Activated CD8-positive, alpha-beta memory T cell treated with anti-CD3 and anti-CD28 coated beads, Interleukin-2, amount 50 U/mL, for 1 hour (primary cell): ENCODE measurements around the gene PAX6.

ENCODE experiments used
- DNase-seq: peaks from one replicate; pipeline ENCODE4 v3.0.0-alpha.2; 2020; ENCODE audit errors: extremely low read depth

PAX6 gene

DNA sequence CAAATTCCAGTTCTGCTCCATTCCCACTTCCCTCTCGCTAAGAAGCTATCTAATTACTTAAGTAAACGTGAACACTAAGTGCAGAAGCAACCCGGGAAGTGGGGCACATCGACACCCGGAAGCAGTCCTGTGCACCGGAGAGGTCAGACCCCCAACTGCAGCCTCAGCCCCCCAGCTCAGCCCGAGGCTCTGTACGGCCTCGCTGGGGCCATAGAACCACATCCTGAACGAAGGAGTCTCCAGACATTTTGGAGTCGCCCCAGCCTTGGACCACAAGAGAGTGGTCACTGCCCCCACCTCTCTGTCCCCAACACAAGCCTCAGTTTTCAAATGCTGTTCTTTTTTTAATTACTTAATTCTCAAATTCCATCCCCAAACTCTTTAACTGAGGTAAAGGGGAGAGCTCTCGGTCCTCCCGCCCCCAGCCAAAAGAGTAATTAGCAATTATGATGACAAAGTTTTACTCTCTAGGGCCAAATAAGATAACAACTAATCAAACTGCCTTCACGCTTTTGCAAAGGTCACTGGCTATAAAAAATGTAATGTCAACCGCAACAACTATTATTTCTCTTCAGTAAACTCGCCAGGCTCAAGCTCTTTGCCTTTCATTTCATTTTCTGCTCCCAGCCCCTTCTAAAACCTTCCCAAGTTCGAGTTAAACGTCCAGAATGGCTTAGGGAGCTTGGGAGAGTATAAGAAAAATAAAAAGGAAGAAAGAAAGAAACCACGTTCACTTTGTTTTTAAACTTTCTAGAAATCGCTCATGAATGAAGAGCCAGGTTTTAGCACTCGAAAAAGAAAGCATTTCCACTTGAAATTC, 2.2 kb downstream of the PAX6 start:
- DNase-seq = no peak

DNA sequence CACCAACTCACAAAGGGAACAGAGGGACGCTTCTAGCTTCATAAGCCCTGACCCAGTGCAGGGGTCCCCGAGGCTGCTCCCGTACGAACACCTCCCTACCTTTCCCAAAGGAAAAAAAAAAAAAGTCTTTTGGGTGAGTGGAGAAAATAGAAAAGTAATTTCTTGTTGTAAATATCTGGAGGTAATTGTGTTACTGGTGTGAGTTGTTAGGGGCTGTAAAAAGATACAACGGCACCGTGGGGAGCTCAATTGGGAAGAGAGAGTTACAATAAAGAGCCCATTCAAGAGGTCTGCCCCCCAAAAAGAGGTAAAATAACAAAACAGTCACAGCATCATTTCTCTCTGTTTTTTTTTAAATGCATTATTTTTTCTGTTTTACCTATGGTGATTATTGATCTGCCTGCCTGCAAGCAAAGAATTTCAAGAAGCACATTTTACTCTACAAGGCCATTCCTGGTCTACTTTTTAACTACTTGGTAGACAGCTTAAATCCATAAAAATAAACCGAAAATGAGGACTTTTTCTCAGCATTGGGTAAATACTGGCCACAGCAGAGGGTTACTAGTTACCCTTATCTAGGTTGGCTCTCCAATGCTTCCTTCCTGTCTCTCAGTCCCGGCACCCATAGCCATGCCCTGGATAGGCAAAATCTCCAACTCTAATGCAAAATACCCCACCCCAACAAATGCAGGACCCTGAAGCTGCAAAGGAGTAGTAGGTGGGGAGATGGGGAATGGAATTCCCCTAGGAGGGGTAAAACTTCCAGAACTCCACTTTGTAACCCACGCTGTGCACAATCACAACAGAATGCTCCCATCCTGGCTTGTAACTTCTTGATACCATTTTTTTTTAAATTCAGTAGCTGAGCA, 3.1 kb downstream of the PAX6 start:
- no peak for DNase-seq

DNA sequence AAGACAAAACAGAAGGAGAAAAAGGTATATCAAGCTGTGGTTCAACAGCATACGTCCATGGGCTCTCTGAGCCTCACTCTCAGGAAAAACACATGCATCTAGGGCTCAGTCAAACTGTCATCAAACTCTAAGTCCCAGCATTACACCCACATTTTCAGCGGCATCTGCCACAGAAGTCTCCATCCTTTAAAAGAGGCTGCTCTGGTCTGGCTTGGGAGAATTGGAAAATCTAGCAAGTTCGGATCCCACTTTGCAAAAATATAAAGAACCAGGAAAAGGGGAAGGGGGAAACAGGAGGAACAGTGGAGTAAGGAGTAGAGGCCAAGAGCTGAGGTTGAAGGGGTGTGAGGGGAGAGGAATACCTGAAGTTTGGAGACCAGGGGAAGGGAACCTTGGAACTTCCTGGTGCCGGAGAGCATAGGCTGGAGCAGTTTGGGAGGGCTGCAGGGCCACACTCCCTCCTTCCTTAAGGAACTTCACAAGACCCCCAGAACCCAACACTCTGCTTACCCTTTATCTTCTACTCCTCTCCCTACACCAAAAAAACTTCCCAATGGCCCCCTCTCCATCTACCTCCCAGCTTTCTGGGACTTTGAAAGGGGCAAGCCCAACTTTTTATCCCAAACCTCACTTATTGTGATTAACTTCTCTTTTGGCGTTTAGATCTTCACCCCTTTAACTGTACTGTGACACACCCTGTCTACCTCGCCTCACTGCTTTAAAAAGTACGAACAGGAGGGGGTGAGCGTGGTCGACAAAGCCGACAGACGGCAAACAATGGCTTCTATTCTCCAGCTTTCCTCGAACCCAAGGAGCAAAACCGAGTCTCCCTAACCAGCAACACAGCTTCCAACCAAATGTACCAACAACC, 4.0 kb downstream of the PAX6 start:
- DNase-seq = no peak

DNA sequence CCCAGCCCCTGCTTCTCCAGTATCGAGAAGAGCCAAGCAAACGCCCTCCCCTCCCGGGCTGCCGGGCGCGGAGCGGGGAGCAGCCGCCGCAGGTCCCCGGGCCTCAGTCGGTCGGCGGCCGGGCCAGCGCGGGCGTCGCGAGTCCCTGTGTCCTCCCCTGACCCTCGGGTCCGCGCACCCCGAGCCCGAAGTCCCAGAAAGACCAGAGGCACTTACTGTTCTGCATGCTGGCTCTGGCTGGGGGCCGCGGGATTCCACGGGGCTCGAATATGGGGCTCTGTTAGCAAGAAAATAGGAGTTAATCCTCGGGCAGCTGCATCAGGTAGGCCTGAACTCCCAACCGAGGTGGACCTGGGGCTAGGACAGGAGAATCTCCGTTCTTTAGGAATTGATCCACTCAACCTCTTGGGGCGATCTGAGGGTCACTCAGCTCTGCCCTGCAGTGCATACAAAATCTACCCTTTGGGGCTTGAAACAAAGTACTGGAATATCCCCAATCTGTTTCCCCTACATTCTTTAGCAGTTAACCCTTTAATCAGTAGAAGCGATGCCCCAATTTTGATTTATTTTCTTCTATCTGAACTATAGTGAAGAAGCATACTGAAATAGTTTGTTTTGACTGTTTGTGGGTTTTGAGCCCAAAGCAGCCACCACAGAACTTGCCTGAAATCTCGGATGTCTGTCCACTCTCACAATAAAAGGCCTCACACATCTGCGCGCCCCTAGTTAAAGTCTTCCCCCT, 4.8 kb downstream of the PAX6 start:
- DNase-seq = no peak

DNA sequence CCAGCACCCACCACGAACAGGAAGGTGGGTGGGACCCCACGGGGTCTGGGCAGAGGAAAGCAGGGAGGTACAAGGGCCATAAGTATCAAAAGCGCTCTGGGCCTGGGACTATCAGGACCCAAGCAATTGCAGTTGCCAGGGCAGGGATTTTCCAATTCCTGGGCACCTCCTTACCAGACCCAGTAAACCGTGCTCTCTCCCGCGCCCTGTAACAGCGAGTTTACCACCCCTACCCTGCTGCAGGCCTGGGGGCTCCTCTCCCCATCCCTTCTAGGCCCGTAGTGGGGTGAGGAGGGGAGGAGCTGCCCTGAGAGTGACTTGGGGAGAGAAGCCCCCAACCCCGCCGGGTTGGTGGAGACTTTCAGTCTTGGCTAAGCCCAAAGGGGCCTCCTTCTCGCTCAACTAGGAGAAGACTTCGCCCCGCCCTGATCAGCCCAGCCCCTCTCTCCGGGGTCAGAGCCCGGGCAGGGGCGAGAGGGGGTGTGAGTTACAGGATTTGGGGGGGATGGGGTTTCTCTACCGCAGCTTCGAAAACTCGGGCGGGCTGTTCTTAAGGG, 5.4 kb downstream of the PAX6 start:
- no peak for DNase-seq

DNA sequence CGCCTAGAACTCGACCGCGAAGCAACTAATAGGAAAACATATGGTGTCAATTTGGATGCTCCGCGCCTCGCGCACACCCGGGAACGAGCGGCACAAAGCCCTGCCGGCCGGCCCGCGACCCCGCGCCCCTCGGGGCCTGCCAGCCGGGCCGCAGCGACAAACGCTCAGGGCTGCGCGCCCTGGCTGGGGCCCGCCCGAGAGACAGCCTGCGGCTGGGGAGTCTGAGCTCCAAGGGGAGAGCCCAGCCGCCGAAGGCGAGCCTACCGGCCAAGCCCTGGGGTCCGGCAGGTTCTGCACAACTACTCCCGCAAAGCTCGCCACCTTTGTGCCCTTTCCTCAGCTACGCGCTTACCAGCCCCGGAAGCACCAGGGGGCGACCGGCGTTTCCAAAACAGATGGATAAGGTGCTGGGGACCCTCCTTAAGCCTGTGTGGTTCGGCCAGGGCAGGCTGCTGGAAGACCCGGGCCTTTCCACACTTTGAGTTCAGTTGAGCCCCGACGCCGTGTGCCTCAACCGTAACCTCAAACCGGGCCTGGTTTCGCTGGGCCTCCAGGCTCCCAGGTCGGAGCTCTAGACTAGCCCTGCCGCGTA, 6.0 kb downstream of the PAX6 start:
- no peak for DNase-seq

DNA sequence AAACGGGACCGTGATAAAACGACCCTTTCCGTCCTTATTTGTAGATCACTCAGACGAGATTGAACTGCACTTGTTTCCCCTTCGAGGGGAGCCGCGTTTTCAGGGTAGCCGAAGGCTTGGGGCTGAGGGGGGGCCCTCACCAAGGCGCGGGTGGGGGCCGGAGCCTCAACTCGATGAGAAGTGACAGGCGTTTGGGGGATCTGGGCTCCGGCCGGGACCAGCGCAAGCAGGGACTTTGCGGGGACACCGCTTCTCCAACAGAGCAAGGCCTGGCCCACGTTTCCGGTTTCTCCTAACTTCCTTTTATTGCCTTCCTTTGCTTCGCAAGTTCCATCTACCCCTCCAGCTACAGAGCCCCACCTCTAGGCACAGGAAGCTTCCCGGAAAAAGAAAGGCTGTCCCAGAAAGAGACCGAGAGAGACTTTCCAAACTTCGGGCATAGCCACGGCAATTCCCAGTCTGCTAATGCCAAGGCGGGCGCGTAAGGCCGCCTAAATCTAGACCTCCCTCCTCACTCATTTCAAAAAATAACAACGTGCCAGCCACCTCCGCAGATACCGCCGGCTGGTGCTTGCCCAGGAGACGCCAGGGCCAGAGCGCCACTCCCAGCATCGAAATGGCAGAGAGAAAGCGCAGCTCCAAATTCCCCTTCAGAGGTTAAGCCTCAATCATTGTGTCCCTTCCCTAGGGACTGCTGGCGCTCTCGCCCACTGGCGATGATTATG, 6.6 kb downstream of the PAX6 start:
- no peak for DNase-seq

DNA sequence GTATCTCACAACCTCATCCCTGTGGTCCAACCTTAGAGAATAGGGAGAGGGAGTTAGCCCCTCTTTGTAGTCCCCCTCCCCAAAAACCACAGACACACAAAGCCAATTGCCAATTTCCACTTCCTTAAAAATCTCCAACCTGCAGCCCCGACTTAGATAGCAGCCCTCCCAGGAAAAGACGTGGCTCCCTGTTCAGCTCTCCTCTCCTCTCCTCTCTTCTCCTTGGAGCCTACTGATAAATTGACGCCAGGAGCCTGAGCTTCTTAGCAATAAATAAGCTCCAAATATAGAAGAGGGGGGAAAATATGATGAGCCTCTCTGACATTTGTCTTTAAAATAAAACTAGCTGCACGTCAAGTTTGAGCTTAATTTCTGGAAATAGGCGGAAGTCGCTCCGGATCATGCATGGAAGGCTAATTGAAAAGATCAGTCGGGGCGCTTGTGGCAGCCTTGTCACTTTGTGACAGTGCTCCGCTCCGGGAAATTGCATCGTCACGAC, 7.3 kb downstream of the PAX6 start:
- DNase-seq = no peak

DNA sequence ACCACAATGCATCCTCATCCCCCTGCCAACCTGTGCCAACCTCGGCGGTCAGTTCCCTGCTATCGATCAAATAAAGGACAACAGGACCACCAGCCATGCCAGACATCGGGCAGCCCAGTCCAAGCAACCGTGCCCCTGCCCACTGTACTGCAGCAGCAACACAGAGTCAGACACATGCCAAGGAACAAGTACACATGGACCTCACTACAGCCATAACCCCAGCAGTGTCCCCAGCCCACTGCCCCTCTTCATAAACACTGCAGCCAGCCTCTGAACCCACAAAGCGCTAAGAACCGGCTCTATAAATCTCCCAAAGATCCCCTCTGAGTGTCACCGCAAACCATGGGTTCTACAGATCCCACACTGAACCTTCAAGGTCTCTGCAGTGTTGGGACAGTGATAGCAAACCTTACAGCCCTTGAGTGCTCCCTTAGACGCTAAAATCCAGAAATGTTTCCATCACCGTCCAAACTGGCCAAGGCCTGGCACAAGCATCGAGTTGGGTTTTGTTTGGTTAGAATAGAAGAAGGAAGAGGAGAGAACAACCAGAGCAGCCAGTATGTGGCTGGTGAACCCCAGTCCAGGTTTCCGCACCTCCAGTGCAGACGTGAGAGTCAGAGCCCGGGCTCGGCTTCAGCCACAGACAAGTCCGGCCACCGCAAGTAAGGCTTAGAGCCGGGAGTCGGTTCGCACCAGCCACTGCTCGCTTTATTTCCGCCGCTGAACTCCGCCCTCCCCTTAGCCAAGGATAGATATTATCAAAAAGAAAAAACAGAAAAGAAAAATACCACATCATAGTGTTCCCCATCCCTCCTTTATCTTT, 7.9 kb downstream of the PAX6 start:
- DNase-seq = no peak

DNA sequence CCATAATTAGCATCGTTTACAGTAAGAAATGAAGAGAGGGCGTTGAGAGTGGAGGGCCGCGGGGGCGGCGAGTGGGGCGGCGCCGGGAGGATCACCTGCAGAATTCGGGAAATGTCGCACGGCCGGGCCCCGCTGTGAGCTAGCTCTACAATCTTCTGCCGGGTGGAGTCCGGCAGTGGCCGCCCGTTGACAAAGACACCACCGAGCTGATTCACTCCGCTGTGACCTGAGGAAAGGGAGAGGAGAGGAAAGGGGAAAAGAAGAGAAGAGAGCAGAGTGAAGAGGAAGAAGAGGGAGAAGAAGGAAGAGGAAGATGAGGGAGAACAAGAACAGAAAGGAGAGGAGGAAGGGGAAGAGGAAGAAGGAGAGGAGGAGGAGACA, 8.5 kb downstream of the PAX6 start:
- DNase-seq = no peak

DNA sequence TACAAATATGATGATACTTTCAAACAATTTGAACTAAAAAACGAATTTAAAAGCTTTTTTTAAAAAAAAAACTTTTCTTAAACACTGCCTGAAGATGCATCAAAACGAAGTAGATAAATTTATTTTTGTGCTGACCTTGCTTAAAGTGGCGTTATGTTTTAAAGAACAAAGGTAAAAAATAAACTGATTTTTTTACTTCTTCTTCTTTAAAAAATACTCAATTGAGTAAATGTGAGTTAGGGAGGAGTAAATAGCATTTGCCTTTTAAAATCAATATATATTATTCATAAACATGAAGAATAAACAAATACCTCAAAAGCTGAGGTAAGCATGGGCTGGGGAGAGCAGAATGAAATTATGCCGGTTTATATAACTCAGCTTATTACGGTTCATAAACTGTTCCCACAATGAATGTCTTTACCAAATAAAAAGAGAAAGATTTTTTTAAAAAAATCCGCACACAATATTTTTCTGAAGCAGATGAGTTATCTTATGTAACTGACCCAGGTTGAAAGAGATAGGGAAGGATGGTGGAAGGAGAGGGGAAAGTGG, 9.0 kb downstream of the PAX6 start:
- DNase-seq = no peak

DNA sequence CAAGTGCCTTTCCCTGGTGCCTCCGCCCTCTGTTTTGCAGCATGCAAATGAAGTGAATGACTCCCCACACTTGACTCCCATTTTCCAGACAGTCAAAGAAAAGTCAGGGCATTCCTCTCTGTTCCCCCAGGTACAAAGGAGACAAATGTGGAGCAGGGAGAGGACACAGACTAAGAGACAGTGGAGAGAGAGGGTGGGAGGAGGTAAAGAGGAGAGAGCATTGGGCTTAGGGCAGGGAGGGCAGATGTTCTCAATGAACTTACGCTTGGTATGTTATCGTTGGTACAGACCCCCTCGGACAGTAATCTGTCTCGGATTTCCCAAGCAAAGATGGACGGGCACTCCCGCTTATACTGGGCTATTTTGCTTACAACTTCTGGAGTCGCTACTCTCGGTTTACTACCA, 9.8 kb downstream of the PAX6 start:
- no peak for DNase-seq

DNA sequence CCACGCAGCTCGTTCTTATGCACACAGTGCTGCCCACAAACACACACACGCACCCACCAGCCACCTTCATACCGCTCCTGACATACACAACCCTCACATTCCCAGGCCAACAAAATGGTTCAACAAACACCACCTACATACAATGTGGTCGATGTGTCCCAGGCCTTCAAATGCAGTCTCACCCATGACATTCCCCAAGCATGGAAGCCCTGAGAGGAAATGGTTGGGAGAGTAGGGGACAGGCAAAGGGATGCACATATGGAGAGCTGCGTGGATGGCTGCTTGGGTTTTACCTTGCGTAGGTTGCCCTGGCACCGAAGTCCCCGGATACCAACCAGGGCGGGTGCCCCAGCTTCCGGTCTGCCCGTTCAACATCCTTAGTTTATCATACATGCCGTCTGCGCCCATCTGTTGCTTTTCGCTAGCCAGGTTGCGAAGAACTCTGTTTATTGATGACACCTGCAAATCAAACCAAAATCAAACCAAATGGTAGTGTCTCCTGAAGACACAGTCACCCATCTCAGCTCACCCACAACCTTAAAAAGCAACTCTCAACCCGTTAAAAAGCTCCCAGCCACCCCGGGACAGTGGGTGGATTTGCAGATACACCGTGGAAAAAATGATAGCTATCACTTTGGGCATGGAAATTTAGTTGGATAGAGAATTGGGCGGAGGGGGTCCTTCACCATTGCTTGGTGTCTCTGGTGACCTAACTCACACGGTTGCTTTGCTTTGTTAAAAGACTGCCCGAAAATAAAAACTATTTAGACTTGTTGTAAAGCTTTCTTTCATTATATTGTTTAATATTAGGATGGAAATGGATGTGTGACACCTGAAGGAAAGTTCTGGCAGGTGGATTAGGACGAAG, 10.5 kb downstream of the PAX6 start:
- no peak for DNase-seq

DNA sequence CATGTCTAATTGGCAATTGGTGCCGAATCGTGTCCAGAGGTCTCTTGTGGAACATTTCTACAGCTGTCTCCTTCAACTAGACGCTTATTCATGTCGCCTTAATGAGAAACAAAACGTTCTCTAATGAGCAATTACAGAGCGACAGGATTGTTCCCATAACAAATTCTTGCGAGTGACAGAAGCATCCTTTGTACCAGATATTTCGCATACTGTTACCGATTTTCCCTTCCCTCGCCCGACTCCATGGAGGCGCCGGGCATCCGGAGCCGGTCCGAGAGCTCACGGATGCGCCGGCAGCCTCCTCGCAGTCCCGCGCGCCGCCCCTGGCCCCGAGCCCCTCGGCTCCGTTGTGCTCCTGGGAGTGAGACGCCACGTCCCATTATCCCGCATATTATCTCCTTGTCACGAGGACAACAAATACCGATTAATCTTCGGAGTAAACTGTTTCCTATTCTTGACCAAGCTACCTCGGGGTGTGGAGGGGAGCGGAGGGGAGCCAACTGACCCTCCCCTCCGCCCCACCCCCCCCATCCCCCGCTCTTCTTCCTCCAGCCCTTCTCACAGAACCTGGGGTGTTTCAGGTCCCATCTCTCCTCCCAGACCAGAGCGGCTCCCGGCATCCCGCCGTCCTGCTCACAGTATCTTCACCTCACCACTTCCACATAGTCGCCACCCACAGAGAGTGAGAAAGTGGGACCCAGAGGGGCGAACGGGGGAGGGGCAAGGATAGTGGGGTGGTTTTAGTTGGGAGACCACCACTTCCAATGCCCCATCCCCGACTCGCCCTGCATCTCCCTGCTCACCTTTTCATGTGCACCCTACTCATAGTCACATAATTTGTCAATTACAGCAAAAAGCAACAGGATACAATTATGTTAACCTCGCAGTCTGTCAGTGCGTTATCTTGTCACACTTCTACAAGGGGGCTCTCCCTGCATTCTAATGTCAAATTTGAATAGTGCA, 11.4 kb downstream of the PAX6 start:
- DNase-seq = no peak

DNA sequence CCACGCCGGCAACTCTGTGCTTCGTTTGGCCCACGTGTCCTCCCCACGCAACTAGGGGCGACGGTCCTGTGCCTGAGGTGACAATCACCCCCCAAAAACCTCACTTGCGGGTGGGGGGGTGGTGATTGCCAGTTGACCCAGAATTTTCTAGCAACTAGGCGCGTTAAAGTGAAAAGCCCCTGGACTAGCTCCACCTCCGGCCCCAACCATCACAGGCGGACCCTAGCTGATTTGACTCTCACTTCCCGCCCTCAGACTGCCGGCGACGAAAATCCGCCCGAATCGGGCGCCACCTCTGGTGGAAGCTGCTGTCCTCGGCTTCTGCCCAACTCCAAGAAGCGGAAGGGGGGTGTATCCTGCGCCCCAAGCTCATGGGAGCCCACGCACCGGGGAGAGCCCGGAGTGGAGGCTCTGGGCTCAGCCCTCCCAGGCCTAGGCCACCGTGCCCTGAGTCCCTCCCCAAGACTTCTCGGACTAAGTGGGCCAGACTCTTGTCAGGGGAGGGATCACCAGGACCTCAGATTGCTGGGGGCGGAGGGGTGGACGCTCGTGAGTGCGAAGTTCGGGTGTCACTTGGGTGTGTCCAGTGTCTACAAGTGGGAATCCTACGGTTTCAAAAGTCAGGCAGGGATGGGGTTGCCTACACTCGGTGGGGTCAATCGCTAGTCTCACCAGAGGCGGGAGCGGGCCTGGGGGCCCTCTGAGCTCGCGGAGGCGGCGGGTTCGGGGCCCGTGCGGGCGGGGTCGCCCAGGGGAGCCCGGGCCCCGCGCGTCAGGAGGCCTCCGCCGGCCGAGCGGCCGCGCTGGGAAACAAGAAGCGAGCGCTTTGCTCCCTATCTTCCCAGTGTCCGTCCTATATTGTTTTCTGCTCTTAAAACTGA, 12.3 kb downstream of the PAX6 start:
- no peak for DNase-seq
